Left lung (tissue), 10 donors: ENCODE measurements around the gene FOXA2. TPM values are rescaled to one million over a fixed set of nuclear protein-coding genes. Genes with fewer than 3 reads are reported as not detected.

Experiments
- ATAC-seq: fragments of 200-7000 bp; cut with Tn5 transposase; one replicate; pipeline ENCODE4 v1.9.1; 2020; ENCODE audit warnings: moderate library complexity
- DNase-seq, 4 donors: peaks; one replicate each; pipeline ENCODE4 v3.0.0-alpha.2; 2013 to 2020
- H3K27ac ChIP-seq, 2 donors: fragments of 200-600 bp; sonication (generic) in 1 of 2; one replicate each; pipeline versions ENCODE4 v1.5.0 to v1.8.0; 2020 to 2021
- H3K27me3 ChIP-seq, 2 donors: fragments of 200-600 bp; sonication (generic) in 1 of 2; one replicate each; pipeline versions ENCODE4 v1.5.0 to v1.8.0; 2020 to 2021
- H3K36me3 ChIP-seq, 2 donors: fragments of 200-600 bp; sonication (generic) in 1 of 2; one replicate each; pipeline versions ENCODE4 v1.5.0 to v1.8.0; 2020 to 2021
- H3K4me1 ChIP-seq, 2 donors: fragments of 200-600 bp; one replicate each; pipeline ENCODE4 v1.8.0; 2021
- H3K4me3 ChIP-seq, 2 donors: fragments of 200-600 bp; sonication (generic) in 1 of 2; one replicate each; pipeline versions ENCODE4 v1.5.0 to v1.8.0; 2020 to 2021; ENCODE audit warnings: mild to moderate bottlenecking in 1 of 2
- H3K9me3 ChIP-seq, 2 donors: fragments of 200-600 bp; sonication (generic) in 1 of 2; one replicate each; pipeline versions ENCODE4 v1.5.0 to v1.8.0; 2020 to 2021
- CTCF ChIP-seq, 2 donors: fragments of 200-600 bp; sonication (generic) in 1 of 2; IDR thresholded peaks; one replicate each; pipeline versions ENCODE4 v1.5.0 to v1.8.0; 2021; ENCODE audit warnings: antibody characterized with exemption in 2 of 2
- intact Hi-C, 2 donors: fragments of 100-400 bp; cut with DNase I; formaldehyde crosslinking; loops; one replicate each; pipeline versions ENCODE4 v1.11.2 to v1.14.2; 2022
- polyA plus RNA-seq, 6 donors: library from polyadenylated mRNA; unstranded; fragments of 120-200 nt; gene quantifications; one replicate each; pipeline ENCODE4 v1.2.1, GENCODE V29; 2013; ENCODE audit not compliant: insufficient read length in 6 of 6
- total RNA-seq, 2 donors: library from RNA; stranded (reverse); fragmentation: NEBNext Ultra II Directional; extraction: Animal tissue kit (Norgen Biotek cat#: 25700); gene quantifications; one replicate each; pipeline ENCODE4 v1.2.1, GENCODE V29; 2021
- donor health status: DM: no; HTN: yes; CAD: no.
- donor health status: DM: no; HTN: no; CAD: no.

Gene FOXA2
- total and polyA plus RNA-seq, 8 donors, result 24.0 to 43.5 (median 33.6) TPM

GRCh38 chr20:22586645-22587310, 2.4 kb upstream of the FOXA2 start:
- Histone ChIP-seq H3K4me1 (peaks cover 0 to 14% of the 10 kb centered on the region in 2 donors), H3K9me3 (no peaks in the 10 kb centered on the region), H3K4me3 (peak overlapping the region; percentile 21 to 23), H3K27ac (no peak overlapping the region), H3K27me3 (peaks cover 75 to 100% of the 10 kb centered on the region in 2 donors), H3K36me3 (no peaks in the 10 kb centered on the region)
- peak; percentile 44 for ATAC-seq
- TF ChIP-seq CTCF (IDR thresholded peaks at IDR 0.05), result peak; percentile 55 to 66
- DNase-seq, result peak in 2 of 4 donors; percentile 58 to 89
- intact Hi-C loops, result no loop called here

DNA sequence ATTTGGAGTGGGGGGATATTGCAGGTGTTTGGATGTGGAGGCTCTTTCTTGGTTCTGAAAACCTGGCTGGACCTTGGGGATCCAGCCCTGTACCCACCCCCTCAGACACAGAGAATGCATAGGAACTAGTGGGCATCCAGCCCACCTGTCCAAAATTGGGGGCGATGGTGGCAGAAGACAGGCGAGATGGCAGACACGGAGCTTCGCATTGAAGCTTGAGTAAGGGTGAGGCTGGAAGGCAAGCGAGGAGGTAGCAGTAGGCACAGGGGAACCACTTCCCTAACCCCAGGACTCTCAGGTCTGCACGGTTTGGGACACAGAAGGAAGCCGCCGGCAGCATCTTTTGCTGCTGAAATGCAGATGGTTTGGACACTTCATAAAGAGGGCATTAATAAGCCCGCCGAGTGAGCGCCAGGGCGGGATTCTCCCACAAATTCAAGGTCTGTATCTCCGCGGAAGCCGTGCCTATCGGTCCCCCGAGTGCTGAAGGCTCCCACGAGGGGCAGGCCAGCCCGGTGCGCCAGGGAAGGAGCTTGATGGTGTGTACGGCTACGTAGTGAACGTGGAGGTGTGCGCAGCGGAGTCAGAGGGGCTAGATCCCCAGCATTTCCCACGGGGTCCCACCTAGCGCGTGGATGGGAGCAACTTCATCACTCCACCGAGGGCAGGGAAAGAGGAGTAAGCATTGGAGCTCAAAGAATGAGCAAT, 1.6 kb upstream of the FOXA2 start:
- DNase-seq, result peak in 1 of 4 donors; percentile 60
- peak overlapping the region; percentile 81 to 91 for H3K27ac ChIP-seq
- intact Hi-C loops, result no loop called here
- ATAC-seq, result no peak
- TF ChIP-seq CTCF (IDR thresholded peaks at IDR 0.05), result no peak
- no peaks in the 10 kb centered on the region for H3K9me3 ChIP-seq
- H3K27me3 ChIP-seq, result peaks cover 84 to 100% of the 10 kb centered on the region in 2 donors
- peaks cover 0 to 14% of the 10 kb centered on the region in 2 donors for H3K4me1 ChIP-seq
- no peak overlapping the region for H3K4me3 ChIP-seq
- no peaks in the 10 kb centered on the region for H3K36me3 ChIP-seq

DNA sequence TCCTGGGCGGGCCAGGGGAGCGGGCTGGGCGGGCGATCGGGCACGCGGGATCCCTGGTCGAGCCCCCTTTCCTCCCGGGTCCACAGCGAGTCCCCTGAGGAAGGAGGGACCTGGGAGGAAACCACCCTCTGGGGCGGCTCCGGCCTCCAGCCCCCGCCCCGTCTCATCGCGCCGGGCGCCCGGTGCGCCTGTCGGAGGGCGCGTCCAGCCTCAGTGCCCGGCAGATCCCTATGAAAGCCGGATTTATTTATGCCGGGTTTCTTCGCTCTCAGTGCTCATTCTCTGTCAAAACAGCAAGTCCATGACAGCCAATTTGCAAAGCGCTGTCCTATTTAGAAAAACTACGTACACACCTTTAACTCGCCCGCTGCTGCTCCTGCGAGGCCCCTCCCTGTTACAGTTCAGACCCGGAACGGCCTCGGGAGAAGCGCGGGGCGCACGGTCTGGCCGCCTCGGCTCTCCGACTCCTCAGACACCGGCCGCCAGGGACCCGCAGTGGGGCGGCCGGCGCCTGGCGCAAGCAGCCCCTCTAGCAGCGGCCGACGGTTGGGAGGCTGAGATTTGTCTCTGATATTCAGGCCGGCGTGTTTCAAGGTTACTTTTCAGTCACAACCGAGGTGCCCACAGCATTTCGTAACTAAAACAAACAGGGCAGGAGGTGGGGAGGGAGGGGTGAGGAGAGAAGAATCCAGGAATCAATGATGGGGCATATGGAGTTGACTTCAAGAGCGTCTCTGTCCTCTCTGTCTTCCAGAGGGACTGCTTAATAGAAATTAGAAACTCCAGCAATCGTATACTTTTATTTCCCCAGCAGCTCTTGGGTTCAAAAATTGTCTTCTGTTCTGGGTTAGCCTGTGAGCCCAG, 782 bp upstream of the FOXA2 start:
- TF ChIP-seq CTCF (IDR thresholded peaks at IDR 0.05), result no peak
- Histone ChIP-seq H3K9me3 (no peaks in the 10 kb centered on the region), H3K27me3 (peaks cover 85 to 100% of the 10 kb centered on the region in 2 donors), H3K4me1 (peaks cover 0 to 14% of the 10 kb centered on the region in 2 donors), H3K4me3 (peak overlapping the region; percentile 27 to 31), H3K27ac (peak overlapping the region; percentile 81 to 91), H3K36me3 (no peaks in the 10 kb centered on the region)
- intact Hi-C loops, result no loop called here
- ATAC-seq, result peak; percentile 57
- peak in 1 of 4 donors; percentile 79 for DNase-seq

DNA sequence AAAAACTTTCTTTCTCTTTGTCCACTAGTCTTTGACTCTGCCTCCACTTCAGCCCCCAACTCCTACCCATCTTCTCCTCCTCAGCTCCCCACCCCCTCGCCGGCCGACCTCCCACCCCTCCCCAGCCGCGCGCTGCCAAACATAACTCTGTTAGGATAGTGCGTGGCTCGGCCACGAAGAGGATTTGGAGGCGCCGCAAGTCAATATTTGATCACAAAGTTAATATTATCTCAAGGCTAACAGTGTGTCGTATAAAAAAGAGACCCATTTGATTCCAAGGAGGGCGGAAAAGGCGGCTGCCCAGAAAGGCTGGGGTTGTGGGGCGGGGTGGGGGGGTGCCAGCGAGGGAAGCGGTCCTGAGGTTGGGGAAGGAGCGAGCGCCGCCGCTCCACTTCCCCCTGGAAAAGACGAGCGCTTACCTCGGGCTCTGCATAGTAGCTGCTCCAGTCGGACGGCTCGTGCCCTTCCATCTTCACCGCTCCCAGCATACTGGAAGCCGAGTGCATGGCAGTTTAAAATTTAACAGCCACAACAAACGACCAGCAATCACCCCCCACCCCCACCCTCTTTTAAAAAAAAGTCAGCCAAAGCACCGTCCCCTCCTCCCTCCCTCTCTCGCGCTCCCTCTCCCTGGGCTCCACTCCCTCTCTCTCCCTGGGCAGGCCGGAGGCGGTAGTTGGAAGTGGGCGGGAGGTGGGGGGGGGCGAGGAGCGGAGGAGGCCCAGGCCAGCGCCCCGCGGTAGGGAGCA, 425 bp downstream of the FOXA2 start:
- H3K27me3 ChIP-seq, result peaks cover 93 to 100% of the 10 kb centered on the region in 2 donors
- TF ChIP-seq CTCF (IDR thresholded peaks at IDR 0.05), result no peak
- no peaks in the 10 kb centered on the region for H3K9me3 ChIP-seq
- ATAC-seq (peak; percentile 67), DNase-seq (peak in 3 of 4 donors; percentile 61 to 90 (median 79))
- peaks cover 0 to 19% of the 10 kb centered on the region in 2 donors for H3K4me1 ChIP-seq
- intact Hi-C loops, result no loop called here
- H3K27ac ChIP-seq, result peak overlapping the region; percentile 52 to 82
- H3K4me3 ChIP-seq, result peak overlapping the region; percentile 30 to 41
- no peaks in the 10 kb centered on the region for H3K36me3 ChIP-seq
